Measurements from ENCODE around the gene ANKH. TPM values are rescaled to one million over a fixed set of nuclear protein-coding genes. Genes with fewer than 3 reads are reported as not detected.

Gene ANKH
- total and polyA plus RNA-seq, 12 donors = 4.8 to 45.6 (median 30.9) TPM

DNA sequence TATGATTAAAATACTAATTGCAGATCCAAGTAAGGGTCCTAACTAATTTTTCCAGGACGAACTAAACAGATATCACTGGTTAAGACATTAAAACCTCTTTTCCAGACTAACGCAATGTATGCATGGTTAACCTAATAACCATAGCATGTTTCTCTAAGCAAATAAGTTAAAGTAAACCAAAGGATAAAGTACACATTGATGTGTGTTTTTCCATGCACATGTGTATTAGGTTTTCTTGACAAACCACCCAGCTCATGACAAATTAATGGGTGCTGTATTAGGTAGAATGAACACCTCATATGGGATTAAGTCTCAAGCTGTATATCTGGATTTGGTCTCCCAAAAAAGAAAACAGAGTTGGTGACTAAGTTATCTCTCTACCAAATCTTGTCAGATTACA, 45.6 kb downstream of the ANKH start:
- Histone ChIP-seq H3K27me3 (no peaks in the 10 kb centered on the region), H3K36me3 (replicated peaks in 1 of 2) (no peaks in the 10 kb centered on the region), H3K4me1 (replicated peaks in 1 of 2) (no peaks in the 10 kb centered on the region), H3K27ac (no peak overlapping the region), H3K4me3 (no peak overlapping the region), H3K9me3 (replicated peaks in 1 of 3) (no peaks in the 10 kb centered on the region)
- intact Hi-C loops (cut with DNase I) = no loop called here
- 77 to 94% (median 87%) methylated on average over 2 of the region's 2 CpGs for WGBS, 4 donors
- DNase-seq = no peak
- no peak for TF ChIP-seq POLR2A (IDR thresholded peaks at IDR 0.05)
- no peak for TF ChIP-seq CTCF (IDR thresholded peaks at IDR 0.05)

- DNase-seq = no peak
- H3K9me3 ChIP-seq (replicated peaks in 1 of 3) = no peaks in the 10 kb centered on the region
- no peaks in the 10 kb centered on the region for H3K36me3 ChIP-seq (replicated peaks in 1 of 2)
- no peak overlapping the region for H3K27ac ChIP-seq
- no peaks in the 10 kb centered on the region for H3K27me3 ChIP-seq
- TF ChIP-seq POLR2A (IDR thresholded peaks at IDR 0.05) (no peak), CTCF (IDR thresholded peaks at IDR 0.05) (no peak)
- intact Hi-C loops (cut with DNase I) = no loop called here
- WGBS, 4 donors = 85 to 93% (median 89%) methylated on average over 3 of the region's 3 CpGs
- H3K4me1 ChIP-seq (replicated peaks in 1 of 2) = no peaks in the 10 kb centered on the region
- H3K4me3 ChIP-seq = no peak overlapping the region
Measured at GRCh38 chr5:14824499-14824898, 47.1 kb downstream of the ANKH start.

- peaks cover 0 to 4% of the 10 kb centered on the region in 2 donors for H3K4me1 ChIP-seq (replicated peaks in 1 of 2)
Measured at GRCh38 chr5:14821100-14821845, 50.3 kb downstream of the ANKH start.

More at GRCh38 chr5:14821100-14821845, 50.3 kb downstream of the ANKH start:
- 68 to 77% (median 72%) methylated on average over 9 of the region's 9 CpGs for WGBS, 4 donors
- Histone ChIP-seq H3K27ac (no peak overlapping the region), H3K36me3 (replicated peaks in 1 of 2) (no peaks in the 10 kb centered on the region), H3K9me3 (replicated peaks in 1 of 3) (no peaks in the 10 kb centered on the region), H3K27me3 (no peaks in the 10 kb centered on the region), H3K4me3 (no peak overlapping the region)
- intact Hi-C loops (cut with DNase I) = no loop called here
- no peak for DNase-seq
- TF ChIP-seq CTCF (IDR thresholded peaks at IDR 0.05) = no peak
- TF ChIP-seq POLR2A (IDR thresholded peaks at IDR 0.05) = no peak
